GM18499 (cell line): ENCODE results near the gene PTGS2.
A peak's percentile ranks its signal among the peaks of the same experiment; 100 is the strongest.
"Not testable (repeated sequence)": the region's sequence is repeated elsewhere in the genome, so short reads cannot be mapped to it uniquely, and the experiment has no call there.

ENCODE experiments used
- ATAC-seq: cut with Tn5 transposase; IDR thresholded peaks from one replicate; pipeline ENCODE4 v1.9.1; 2021; ENCODE audit warnings: moderate number of reproducible peaks; ENCODE audit not compliant: insufficient read depth, unreplicated experiment

Gene PTGS2

GRCh38 chr1:186671136-186671825, 8.9 kb downstream of the PTGS2 start:
- ATAC-seq = no peak

- no peak for ATAC-seq
Observed at GRCh38 chr1:186670297-186671135, 9.7 kb downstream of the PTGS2 start.

GRCh38 chr1:186669784-186670183, 10.4 kb downstream of the PTGS2 start:
- not testable (repeated sequence) for ATAC-seq

- not testable (repeated sequence) for ATAC-seq
Observed at GRCh38 chr1:186664217-186664616, 16.0 kb downstream of the PTGS2 start.

GRCh38 chr1:186662752-186663151, 17.5 kb downstream of the PTGS2 start:
- no peak for ATAC-seq

GRCh38 chr1:186659890-186660341, 20.3 kb downstream of the PTGS2 start:
- no peak for ATAC-seq

GRCh38 chr1:186658999-186659398, 21.2 kb downstream of the PTGS2 start:
- no peak for ATAC-seq

GRCh38 chr1:186657481-186657880, 22.7 kb downstream of the PTGS2 start:
- ATAC-seq = no peak

- ATAC-seq = no peak
Observed at GRCh38 chr1:186655876-186656275, 24.3 kb downstream of the PTGS2 start.

- ATAC-seq = no peak
Observed at GRCh38 chr1:186654741-186655140, 25.5 kb downstream of the PTGS2 start.

- ATAC-seq = no peak
Observed at GRCh38 chr1:186653312-186653711, 26.9 kb downstream of the PTGS2 start.

GRCh38 chr1:186648613-186649012, 31.6 kb downstream of the PTGS2 start:
- no peak for ATAC-seq

- ATAC-seq = not testable (repeated sequence)
Observed at GRCh38 chr1:186647985-186648384, 32.2 kb downstream of the PTGS2 start.

GRCh38 chr1:186643614-186644013, 36.6 kb downstream of the PTGS2 start:
- ATAC-seq = no peak

- not testable (repeated sequence) for ATAC-seq
Observed at GRCh38 chr1:186637567-186637966, 42.7 kb downstream of the PTGS2 start.

GRCh38 chr1:186636786-186637185, 43.4 kb downstream of the PTGS2 start:
- no peak for ATAC-seq

- no peak for ATAC-seq
Observed at GRCh38 chr1:186634511-186634910, 45.7 kb downstream of the PTGS2 start.

- no peak for ATAC-seq
Observed at GRCh38 chr1:186633116-186633515, 47.1 kb downstream of the PTGS2 start.

GRCh38 chr1:186629341-186629740, 50.9 kb downstream of the PTGS2 start:
- ATAC-seq = no peak

GRCh38 chr1:186628910-186629309, 51.3 kb downstream of the PTGS2 start:
- ATAC-seq = peak; percentile 70

GRCh38 chr1:186627019-186627418, 53.2 kb downstream of the PTGS2 start:
- ATAC-seq = no peak
